GM12865 (cell line): ENCODE results near the gene C9orf152.
"Not testable (repeated sequence)": the region's sequence is repeated elsewhere in the genome, so short reads cannot be mapped to it uniquely, and the experiment has no call there.

Source experiments
- DNase-seq: peaks from one replicate; pipeline ENCODE4 v3.0.0; 2010; ENCODE audit warnings: low read depth
- H3K4me3 ChIP-seq: 2 replicates; pipeline ENCODE4 v1.5.1; 2011; ENCODE audit warnings: mild to moderate bottlenecking, low read depth, low read length, control low read depth
- TF ChIP-seq, protein P1 (sequence below): IDR thresholded peaks from 2 replicates; pipeline ENCODE4 v1.5.1; 2011; ENCODE audit warnings: low read length, control low read depth, low read depth, inconsistent platforms; ENCODE audit not compliant: insufficient read depth; ENCODE audit errors: missing control alignments

C9orf152 gene

DNA sequence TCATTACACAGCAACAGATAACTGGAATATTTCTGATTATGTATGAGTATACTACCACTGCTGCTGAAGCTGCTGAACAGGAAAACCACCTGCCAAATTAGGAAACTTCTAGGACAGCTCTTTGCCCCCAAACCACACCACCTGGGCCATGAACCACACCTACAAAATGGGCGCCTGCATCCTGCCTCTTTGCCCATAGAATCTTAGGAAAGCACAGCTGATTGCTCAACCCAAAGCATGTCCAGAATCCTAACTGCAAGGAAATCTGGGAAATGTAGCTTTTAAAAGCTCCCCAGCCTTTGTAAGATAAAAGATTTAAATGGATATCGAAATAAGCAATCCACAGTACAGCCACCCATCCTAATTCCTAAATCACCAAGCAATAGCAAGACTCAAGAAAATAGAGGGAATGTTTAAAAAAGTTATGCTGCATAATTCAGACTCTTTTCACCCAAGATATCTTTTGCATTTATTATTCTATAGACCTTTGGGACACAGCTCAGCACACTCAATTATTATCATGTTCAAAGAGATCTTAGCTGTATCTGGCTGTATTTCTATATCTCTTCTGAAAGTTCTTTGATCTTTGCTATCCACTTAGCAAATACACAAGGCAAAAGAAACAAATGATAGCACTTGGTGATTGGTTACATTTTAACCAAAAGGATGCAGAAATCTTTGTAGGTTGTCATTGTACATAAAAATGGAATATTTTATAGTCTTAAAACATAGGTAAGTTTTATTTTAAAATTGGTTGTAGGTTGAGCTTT is 6.8 kb upstream of the C9orf152 start:
- H3K4me3 ChIP-seq: no peak overlapping the region
- no peak for DNase-seq
- TF ChIP-seq, protein P1, sequence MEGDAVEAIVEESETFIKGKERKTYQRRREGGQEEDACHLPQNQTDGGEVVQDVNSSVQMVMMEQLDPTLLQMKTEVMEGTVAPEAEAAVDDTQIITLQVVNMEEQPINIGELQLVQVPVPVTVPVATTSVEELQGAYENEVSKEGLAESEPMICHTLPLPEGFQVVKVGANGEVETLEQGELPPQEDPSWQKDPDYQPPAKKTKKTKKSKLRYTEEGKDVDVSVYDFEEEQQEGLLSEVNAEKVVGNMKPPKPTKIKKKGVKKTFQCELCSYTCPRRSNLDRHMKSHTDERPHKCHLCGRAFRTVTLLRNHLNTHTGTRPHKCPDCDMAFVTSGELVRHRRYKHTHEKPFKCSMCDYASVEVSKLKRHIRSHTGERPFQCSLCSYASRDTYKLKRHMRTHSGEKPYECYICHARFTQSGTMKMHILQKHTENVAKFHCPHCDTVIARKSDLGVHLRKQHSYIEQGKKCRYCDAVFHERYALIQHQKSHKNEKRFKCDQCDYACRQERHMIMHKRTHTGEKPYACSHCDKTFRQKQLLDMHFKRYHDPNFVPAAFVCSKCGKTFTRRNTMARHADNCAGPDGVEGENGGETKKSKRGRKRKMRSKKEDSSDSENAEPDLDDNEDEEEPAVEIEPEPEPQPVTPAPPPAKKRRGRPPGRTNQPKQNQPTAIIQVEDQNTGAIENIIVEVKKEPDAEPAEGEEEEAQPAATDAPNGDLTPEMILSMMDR: no peak

DNA sequence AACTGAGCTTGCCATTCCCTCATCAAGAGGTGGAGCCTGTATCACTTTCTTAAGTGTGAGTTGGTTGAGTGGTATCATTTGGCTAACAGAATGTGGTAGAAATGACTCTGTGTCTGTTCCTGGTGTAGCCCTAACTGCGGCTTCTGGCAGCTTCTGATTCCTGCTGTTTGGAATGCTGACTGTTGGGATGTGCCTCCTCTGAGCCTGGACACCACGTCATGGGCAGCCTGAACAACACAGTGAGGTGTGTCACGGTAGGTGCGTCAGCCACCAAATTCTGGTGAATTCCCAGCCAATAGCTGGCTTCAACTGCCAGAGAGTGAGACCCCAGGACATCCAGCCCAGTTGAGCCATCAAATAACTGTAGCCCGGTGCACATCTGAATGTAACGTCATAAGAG is 6.1 kb upstream of the C9orf152 start:
- no peak overlapping the region for H3K4me3 ChIP-seq
- TF ChIP-seq, protein P1: no peak
- no peak for DNase-seq

DNA sequence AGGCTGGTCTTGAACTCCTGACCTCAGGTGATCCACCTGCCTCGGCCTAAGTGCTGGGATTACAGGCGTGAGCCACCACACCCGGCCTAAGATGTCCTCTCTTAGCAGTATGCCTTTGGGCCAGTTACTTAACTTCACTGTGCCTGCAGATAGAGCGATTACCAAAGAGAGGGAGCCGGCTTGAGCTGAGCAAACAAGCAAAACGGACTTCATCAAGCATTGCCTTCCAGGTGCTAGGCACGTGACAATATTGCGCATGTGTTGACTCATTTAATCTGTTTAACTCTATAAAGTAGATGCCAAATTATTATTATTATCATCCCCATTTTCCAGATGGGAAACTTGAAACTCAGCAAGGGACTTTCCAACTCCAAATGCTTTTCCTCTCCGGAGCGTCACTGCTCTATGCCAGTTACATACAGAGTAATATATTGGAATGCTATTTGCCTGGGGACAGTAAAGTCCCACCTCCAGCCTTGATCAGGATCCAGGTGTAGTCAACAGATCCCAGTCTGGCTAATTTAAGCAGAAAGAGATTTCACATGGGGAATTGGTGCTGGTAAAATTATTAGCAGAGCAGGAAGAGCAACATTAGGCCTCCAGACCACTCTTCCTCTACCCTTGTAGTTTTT is 5.6 kb upstream of the C9orf152 start:
- no peak overlapping the region for H3K4me3 ChIP-seq
- DNase-seq: no peak
- TF ChIP-seq, protein P1: no peak

- DNase-seq: no peak
- TF ChIP-seq, protein P1: no peak
- no peak overlapping the region for H3K4me3 ChIP-seq
These were observed 803 bp downstream of the C9orf152 start for GRCh38 chr9:110207071-110207641.

GRCh38 chr9:110206389-110206788 is 1.6 kb downstream of the C9orf152 start:
- no peak for DNase-seq

DNA sequence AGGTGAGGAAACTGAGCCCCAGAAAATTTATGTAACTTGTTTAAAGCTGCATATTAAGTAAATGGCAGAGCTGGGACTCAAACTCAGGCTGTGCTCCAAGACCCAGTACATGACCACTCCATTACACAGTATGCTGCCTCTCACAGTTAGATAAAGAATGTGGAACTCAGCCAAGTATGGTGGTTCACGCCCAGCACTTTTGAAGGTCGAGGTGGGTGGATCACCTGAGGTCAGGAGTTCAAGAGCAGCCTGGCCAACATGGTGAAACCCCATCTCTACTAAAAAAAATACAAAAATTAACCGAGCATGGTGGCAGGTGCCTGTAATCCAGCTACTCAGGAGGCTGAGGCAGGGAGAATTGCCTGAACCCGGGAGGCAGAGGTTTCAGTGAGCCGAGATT is 2.3 kb downstream of the C9orf152 start:
- not testable (repeated sequence) for DNase-seq, H3K4me3 ChIP-seq

More at GRCh38 chr9:110206389-110206788, 1.6 kb downstream of the C9orf152 start:
- H3K4me3 ChIP-seq: no peak overlapping the region
- TF ChIP-seq, protein P1: no peak

GRCh38 chr9:110202232-110202631 is 5.7 kb downstream of the C9orf152 start:
- H3K4me3 ChIP-seq: no peak overlapping the region
- TF ChIP-seq, protein P1: no peak
- DNase-seq: no peak
